GM21447 (cell line): ENCODE results near the gene DNMBP.
"Not testable (repeated sequence)": the region's sequence is repeated elsewhere in the genome, so short reads cannot be mapped to it uniquely, and the experiment has no call there.

Source experiments
- ATAC-seq: cut with Tn5 transposase; IDR thresholded peaks from one replicate; pipeline ENCODE4 v1.9.1; 2021; ENCODE audit not compliant: unreplicated experiment

The DNMBP gene

GRCh38 chr10:99916776-99917175, 93.0 kb downstream of the DNMBP start:
- no peak for ATAC-seq

- ATAC-seq = no peak
Measured at GRCh38 chr10:99915414-99915813, 94.3 kb downstream of the DNMBP start.

- ATAC-seq = no peak
Measured at GRCh38 chr10:99914236-99914635, 95.5 kb downstream of the DNMBP start.

- no peak for ATAC-seq
Measured at GRCh38 chr10:99913831-99914235, 95.9 kb downstream of the DNMBP start.

- no peak for ATAC-seq
Measured at GRCh38 chr10:99912041-99912440, 97.7 kb downstream of the DNMBP start.

GRCh38 chr10:99908512-99908911, 101.2 kb downstream of the DNMBP start:
- ATAC-seq = no peak

GRCh38 chr10:99906470-99906869, 103.3 kb downstream of the DNMBP start:
- ATAC-seq = no peak

GRCh38 chr10:99905971-99906370, 103.8 kb downstream of the DNMBP start:
- no peak for ATAC-seq

- no peak for ATAC-seq
Measured at GRCh38 chr10:99895867-99896266, 113.9 kb downstream of the DNMBP start.

- not testable (repeated sequence) for ATAC-seq
Measured at GRCh38 chr10:99895066-99895465, 114.7 kb downstream of the DNMBP start.

- ATAC-seq = no peak
Measured at GRCh38 chr10:99894613-99895012, 115.1 kb downstream of the DNMBP start.

GRCh38 chr10:99888622-99889021, 121.1 kb downstream of the DNMBP start:
- no peak for ATAC-seq

GRCh38 chr10:99883523-99883922, 126.2 kb downstream of the DNMBP start:
- no peak for ATAC-seq

- no peak for ATAC-seq
Measured at GRCh38 chr10:99881371-99881770, 128.4 kb downstream of the DNMBP start.

- ATAC-seq = no peak
Measured at GRCh38 chr10:99880080-99880835, 129.5 kb downstream of the DNMBP start.

GRCh38 chr10:99875473-99875872, 134.3 kb downstream of the DNMBP start:
- ATAC-seq = no peak

GRCh38 chr10:99874341-99875085, 135.2 kb downstream of the DNMBP start:
- no peak for ATAC-seq

GRCh38 chr10:99873846-99874245, 135.9 kb downstream of the DNMBP start:
- no peak for ATAC-seq

GRCh38 chr10:99872367-99873162, 137.2 kb downstream of the DNMBP start:
- ATAC-seq = no peak

GRCh38 chr10:99870123-99870730, 139.5 kb downstream of the DNMBP start:
- no peak for ATAC-seq

- ATAC-seq = no peak
Measured at GRCh38 chr10:99869581-99870122, 140.1 kb downstream of the DNMBP start.
